PC-9 (cell line): Measurements from ENCODE around the gene SYNDIG1. TPM values are rescaled to one million over a fixed set of nuclear protein-coding genes. Genes with fewer than 3 reads are reported as not detected.

Experiments used
- BruUV-seq: library from RNA; stranded (reverse); fragments of 400-500 nt; replicated peaks from 2 replicates; lab custom pipeline; 2021; lab: Mats Ljungman, UMichigan
- CTCF ChIA-PET: fragments of 300-600 bp; sonication (Branson Sonifier 250); formaldehyde crosslinking; loops from one replicate; lab custom pipeline; 2022; ENCODE audit warnings: antibody characterized with exemption; lab: Charles Lee
- POLR2A ChIA-PET: fragments of 300-600 bp; sonication (Branson Sonifier 250); formaldehyde crosslinking; loops from one replicate; lab custom pipeline; 2022; ENCODE audit warnings: antibody characterized with exemption; ENCODE audit not compliant: unreplicated experiment; lab: Charles Lee
- DNase-seq, 2 experiments: peaks; one replicate each; pipeline versions ENCODE4 v3.0.0 to v3.0.0-alpha.2; 2015 to 2022; ENCODE audit warnings: mixed read lengths in 1 of 2
- H2AFZ ChIP-seq: fragments of 200-600 bp; sonication (generic); 2 replicates; pipeline ENCODE4 v1.8.1; 2017; ENCODE audit warnings: antibody characterized with exemption
- H3F3A ChIP-seq: fragments of 200-600 bp; sonication (generic); 2 replicates; pipeline ENCODE4 v1.8.1; 2017; ENCODE audit warnings: antibody characterized with exemption, mild to moderate bottlenecking, low read depth; ENCODE audit not compliant: insufficient read depth
- H3K27ac ChIP-seq: fragments of 200-600 bp; sonication (generic); 2 replicates; pipeline ENCODE4 v1.6.1; 2016; ENCODE audit warnings: mixed run types
- H3K27me3 ChIP-seq: fragments of 200-600 bp; sonication (generic); 2 replicates; pipeline ENCODE4 v1.6.1; 2016; ENCODE audit warnings: low read depth, mixed run types; ENCODE audit not compliant: insufficient read depth
- H3K36me3 ChIP-seq: fragments of 200-600 bp; sonication (generic); 2 replicates; pipeline ENCODE4 v1.6.1; 2016; ENCODE audit warnings: low read depth, mixed run types
- H3K4me1 ChIP-seq: fragments of 200-600 bp; sonication (generic); replicated peaks from 2 replicates; pipeline ENCODE4 v1.6.1; 2016; ENCODE audit warnings: mixed run types; ENCODE audit not compliant: insufficient read depth
- H3K4me2 ChIP-seq: fragments of 200-600 bp; sonication (generic); 2 replicates; pipeline ENCODE4 v1.6.1; 2017; ENCODE audit warnings: mixed run types
- H3K4me3 ChIP-seq: fragments of 200-600 bp; sonication (generic); 2 replicates; pipeline ENCODE4 v1.6.1; 2016; ENCODE audit warnings: mixed run types
- H3K79me2 ChIP-seq: fragments of 200-600 bp; sonication (generic); 2 replicates; pipeline ENCODE4 v1.6.1; 2017; ENCODE audit warnings: low read depth, mixed run types
- H3K9me2 ChIP-seq: fragments of 200-600 bp; sonication (generic); 2 replicates; pipeline ENCODE4 v1.8.1; 2017; ENCODE audit warnings: mild to moderate bottlenecking; ENCODE audit not compliant: insufficient read depth
- H3K9me3 ChIP-seq: fragments of 200-600 bp; sonication (generic); 2 replicates; pipeline ENCODE4 v1.8.1; 2016; ENCODE audit warnings: low read depth; ENCODE audit not compliant: insufficient read depth
- H4K20me1 ChIP-seq: fragments of 200-600 bp; sonication (generic); 2 replicates; pipeline ENCODE4 v1.8.1; 2017; ENCODE audit not compliant: insufficient read depth
- EZH2 ChIP-seq: fragments of 200-600 bp; sonication (generic); IDR thresholded peaks from 2 replicates; pipeline ENCODE4 v1.8.0; 2017; ENCODE audit warnings: antibody characterized with exemption, low read depth
- intact Hi-C: fragments of 100-400 bp; cut with micrococcal nuclease; formaldehyde crosslinking; loops from one replicate; pipeline ENCODE4 v1.10.0; 2022; ENCODE audit not compliant: unreplicated experiment
- total RNA-seq: library from RNA; stranded (reverse); gene quantifications from 2 replicates; pipeline ENCODE4 v1.2.3, GENCODE V29; 2021
- TF ChIP-seq, protein P1 (sequence below): fragments of 200-600 bp; sonication (generic); conservative IDR thresholded peaks from 2 replicates; pipeline ENCODE4 v1.6.1; 2017; ENCODE audit warnings: mixed run types, antibody characterized with exemption, mild to moderate bottlenecking, moderate library complexity

Gene SYNDIG1
- total RNA-seq, 1 experiment from 2014 or later, result 0.17 TPM

DNA sequence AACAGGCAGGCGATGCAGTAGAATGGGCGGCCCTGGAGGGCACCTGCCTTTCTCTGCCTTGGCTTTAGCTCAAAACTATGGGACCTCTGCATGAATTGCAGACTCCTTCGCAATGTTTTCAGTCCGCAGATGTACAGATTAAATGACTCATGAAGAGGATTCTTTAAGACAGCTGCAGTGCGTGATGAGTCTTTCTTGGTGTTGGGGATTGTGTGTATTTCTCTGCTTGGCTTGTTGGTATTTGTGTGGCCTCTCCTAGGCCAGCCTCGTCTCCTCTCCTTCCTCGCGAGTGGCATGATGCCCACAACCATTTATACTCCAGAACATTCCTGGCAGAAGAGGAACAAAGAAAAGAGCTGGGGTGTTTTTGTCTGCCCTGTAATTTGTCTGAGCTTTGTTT is 110.6 kb downstream of the SYNDIG1 start:
- intact Hi-C loops, result no loop called here
- no peak overlapping the region for H2AFZ ChIP-seq
- BruUV-seq, result no TSS peak
- H3K9me2 ChIP-seq, result no peaks in the 10 kb centered on the region
- TF ChIP-seq, protein P1, sequence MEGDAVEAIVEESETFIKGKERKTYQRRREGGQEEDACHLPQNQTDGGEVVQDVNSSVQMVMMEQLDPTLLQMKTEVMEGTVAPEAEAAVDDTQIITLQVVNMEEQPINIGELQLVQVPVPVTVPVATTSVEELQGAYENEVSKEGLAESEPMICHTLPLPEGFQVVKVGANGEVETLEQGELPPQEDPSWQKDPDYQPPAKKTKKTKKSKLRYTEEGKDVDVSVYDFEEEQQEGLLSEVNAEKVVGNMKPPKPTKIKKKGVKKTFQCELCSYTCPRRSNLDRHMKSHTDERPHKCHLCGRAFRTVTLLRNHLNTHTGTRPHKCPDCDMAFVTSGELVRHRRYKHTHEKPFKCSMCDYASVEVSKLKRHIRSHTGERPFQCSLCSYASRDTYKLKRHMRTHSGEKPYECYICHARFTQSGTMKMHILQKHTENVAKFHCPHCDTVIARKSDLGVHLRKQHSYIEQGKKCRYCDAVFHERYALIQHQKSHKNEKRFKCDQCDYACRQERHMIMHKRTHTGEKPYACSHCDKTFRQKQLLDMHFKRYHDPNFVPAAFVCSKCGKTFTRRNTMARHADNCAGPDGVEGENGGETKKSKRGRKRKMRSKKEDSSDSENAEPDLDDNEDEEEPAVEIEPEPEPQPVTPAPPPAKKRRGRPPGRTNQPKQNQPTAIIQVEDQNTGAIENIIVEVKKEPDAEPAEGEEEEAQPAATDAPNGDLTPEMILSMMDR, result no peak
- no peak for TF ChIP-seq EZH2
- no peaks in the 10 kb centered on the region for H3K36me3 ChIP-seq
- H3F3A ChIP-seq, result no peaks in the 10 kb centered on the region
- no peaks in the 10 kb centered on the region for H4K20me1 ChIP-seq
- ChIA-PET POLR2A (interaction anchor here (0.6 kb wide), 1 partner anchor 213 kb away, joined by 3 read pairs; no protein-coding TSS in a partner anchor), CTCF (no interaction called here)
- no peaks in the 10 kb centered on the region for H3K9me3 ChIP-seq
- no peaks in the 10 kb centered on the region for H3K4me1 ChIP-seq
- H3K27ac ChIP-seq, result no peak overlapping the region
- no peaks in the 10 kb centered on the region for H3K79me2 ChIP-seq
- no peak overlapping the region for H3K4me3 ChIP-seq
- DNase-seq, result no peak
- H3K27me3 ChIP-seq, result no peaks in the 10 kb centered on the region; the same call in 1 of the 2 replicates
- H3K4me2 ChIP-seq, result no peak overlapping the region

DNA sequence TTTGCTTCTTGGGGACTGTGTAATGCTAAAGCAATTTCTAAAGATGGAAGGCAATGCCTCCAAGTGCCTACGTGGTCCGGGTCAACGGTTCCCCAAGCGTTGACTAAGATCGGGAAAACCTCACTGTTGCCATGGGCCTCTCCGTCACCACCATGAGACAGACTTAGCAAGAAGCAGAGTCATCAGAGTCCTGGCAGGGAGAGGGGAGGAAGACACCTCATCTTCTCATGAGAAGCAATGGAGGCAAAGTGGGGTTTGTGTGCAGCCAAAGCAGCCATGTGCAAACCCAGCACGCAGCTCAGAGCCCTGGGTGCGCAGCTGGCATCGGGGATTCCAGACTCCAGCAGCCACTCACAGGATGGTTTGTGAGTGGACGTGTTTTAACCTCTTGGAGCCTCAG is 111.4 kb downstream of the SYNDIG1 start:
- Histone ChIP-seq H3K27me3 (no peaks in the 10 kb centered on the region; the same call in 1 of the 2 replicates), H3K36me3 (no peaks in the 10 kb centered on the region), H3K9me3 (no peaks in the 10 kb centered on the region), H3K27ac (no peak overlapping the region), H3K9me2 (no peaks in the 10 kb centered on the region), H3F3A (no peaks in the 10 kb centered on the region), H3K79me2 (no peaks in the 10 kb centered on the region), H3K4me3 (no peak overlapping the region), H3K4me2 (no peak overlapping the region), H2AFZ (no peak overlapping the region), H3K4me1 (no peaks in the 10 kb centered on the region), H4K20me1 (no peaks in the 10 kb centered on the region)
- TF ChIP-seq, protein P1, result no peak
- TF ChIP-seq EZH2, result no peak
- intact Hi-C loops, result no loop called here
- no TSS peak for BruUV-seq
- ChIA-PET POLR2A (no interaction called here), CTCF (no interaction called here)
- no peak for DNase-seq

DNA sequence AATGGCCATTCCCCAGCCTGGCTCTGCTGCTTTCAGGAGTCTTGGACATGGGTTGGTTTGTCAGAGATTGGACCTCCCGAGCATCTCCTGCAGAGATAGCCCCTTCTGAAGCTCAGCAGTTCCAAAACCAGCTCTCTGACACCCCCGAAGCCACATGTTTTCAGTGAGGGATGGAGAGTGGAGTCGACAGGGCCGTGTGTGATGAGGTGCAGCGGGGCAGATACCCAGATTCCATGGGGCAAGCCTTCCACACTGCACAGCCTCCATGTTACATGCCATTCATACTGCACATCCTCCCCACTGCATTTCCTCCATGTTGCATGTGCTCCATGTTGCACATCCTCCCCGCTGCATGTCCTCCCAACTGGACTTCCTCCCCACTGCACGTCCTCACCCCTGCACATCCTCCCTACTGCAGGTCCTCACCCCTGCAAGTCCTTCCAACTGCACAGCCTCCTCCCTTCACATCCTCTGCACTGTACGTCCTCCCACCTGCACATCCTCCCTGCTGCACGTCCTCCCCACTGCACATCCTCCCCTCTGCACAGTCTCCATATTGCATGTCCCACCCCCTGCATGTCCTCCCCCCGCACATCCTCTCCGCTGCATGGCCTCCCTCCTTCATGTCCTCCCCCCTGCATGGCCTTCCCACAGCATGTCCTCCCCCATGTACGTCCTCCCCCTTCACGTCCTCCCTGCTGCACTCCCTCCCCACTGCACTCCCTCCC is 112.2 kb downstream of the SYNDIG1 start:
- no peak overlapping the region for H3K4me2 ChIP-seq
- H3K36me3 ChIP-seq, result no peaks in the 10 kb centered on the region
- intact Hi-C loops, result no loop called here
- ChIA-PET CTCF (no interaction called here), POLR2A (no interaction called here)
- DNase-seq, result no peak
- no peaks in the 10 kb centered on the region for H3K4me1 ChIP-seq
- no peaks in the 10 kb centered on the region for H3K9me2 ChIP-seq
- H3F3A ChIP-seq, result no peaks in the 10 kb centered on the region
- no peaks in the 10 kb centered on the region for H4K20me1 ChIP-seq
- no peaks in the 10 kb centered on the region for H3K79me2 ChIP-seq
- H3K9me3 ChIP-seq, result no peaks in the 10 kb centered on the region
- no peak overlapping the region for H3K4me3 ChIP-seq
- no peak overlapping the region for H3K27ac ChIP-seq
- no peaks in the 10 kb centered on the region; the same call in 1 of the 2 replicates for H3K27me3 ChIP-seq
- TF ChIP-seq EZH2, result no peak
- TF ChIP-seq, protein P1, result no peak
- H2AFZ ChIP-seq, result no peak overlapping the region
- BruUV-seq, result no TSS peak
